Measurements from ENCODE around the gene RMP24.

GRCh38 chr18:35942133-35942532, 30.3 kb upstream of the RMP24 start:
- TF ChIP-seq, protein P1, sequence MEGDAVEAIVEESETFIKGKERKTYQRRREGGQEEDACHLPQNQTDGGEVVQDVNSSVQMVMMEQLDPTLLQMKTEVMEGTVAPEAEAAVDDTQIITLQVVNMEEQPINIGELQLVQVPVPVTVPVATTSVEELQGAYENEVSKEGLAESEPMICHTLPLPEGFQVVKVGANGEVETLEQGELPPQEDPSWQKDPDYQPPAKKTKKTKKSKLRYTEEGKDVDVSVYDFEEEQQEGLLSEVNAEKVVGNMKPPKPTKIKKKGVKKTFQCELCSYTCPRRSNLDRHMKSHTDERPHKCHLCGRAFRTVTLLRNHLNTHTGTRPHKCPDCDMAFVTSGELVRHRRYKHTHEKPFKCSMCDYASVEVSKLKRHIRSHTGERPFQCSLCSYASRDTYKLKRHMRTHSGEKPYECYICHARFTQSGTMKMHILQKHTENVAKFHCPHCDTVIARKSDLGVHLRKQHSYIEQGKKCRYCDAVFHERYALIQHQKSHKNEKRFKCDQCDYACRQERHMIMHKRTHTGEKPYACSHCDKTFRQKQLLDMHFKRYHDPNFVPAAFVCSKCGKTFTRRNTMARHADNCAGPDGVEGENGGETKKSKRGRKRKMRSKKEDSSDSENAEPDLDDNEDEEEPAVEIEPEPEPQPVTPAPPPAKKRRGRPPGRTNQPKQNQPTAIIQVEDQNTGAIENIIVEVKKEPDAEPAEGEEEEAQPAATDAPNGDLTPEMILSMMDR (IDR thresholded peaks at IDR 0.05), result no peak
- TF ChIP-seq POLR2A (IDR thresholded peaks at IDR 0.05), result no peak
